Muscle of arm (tissue), 14 donors: ENCODE data around the gene MYO6. TPM values are rescaled to one million over a fixed set of nuclear protein-coding genes. Genes with fewer than 3 reads are reported as not detected.
"Not testable (repeated sequence)": the region's sequence is repeated elsewhere in the genome, so short reads cannot be mapped to it uniquely, and the experiment has no call there.

Experiments
- DNase-seq: peaks from one replicate; pipeline ENCODE4 v3.0.0-alpha.2; 2013
- long read RNA-seq, 11 donors: transcript quantifications; one replicate each; lab custom pipeline, GENCODE V29; 2026
- polyA plus RNA-seq, 12 donors: library from polyadenylated mRNA; unstranded; fragments of 120-200 nt; gene quantifications; one replicate each; pipeline ENCODE4 v1.2.1, GENCODE V29; 2013; ENCODE audit not compliant: insufficient read length in 12 of 12

Gene MYO6
- polyA plus RNA-seq = 10 to 100 TPM in 4 of 12 donors, 1 to 10 TPM in 7, not detected in 1; 6.4 to 25.1 (median 7.7) TPM
- long read RNA-seq, donor 1, partial matches to known transcripts = 38 of 38 reads
- long read RNA-seq, donor 1, other reads (novel, unspliced or antisense) = 0 of 38 reads
- long read RNA-seq, donor 2 = 0 reads
- long read RNA-seq, donor 3 = 0 reads
- long read RNA-seq, donor 4 = 0 reads
- long read RNA-seq, donor 5 = 0 reads
- long read RNA-seq, donor 6 = 0 reads
- long read RNA-seq, donor 7, partial matches to known transcripts = 5 of 5 reads
- long read RNA-seq, donor 7, other reads (novel, unspliced or antisense) = 0 of 5 reads
- long read RNA-seq, donor 8 = 0 reads
- long read RNA-seq, donor 9 = 0 reads
- long read RNA-seq, donor 10 = 0 reads
- long read RNA-seq, donor 11 = 0 reads

GRCh38 chr6:75748743-75749538 is at the start of gene MYO6:
Gene MYO6 (plus strand): TSS chr6:75749239. CDS start chr6:75817548, 68,309 bp downstream.
- DNase-seq = peak; percentile 62

GRCh38 chr6:75708334-75708733 is 40.7 kb upstream of the MYO6 start:
- not testable (repeated sequence) for DNase-seq

- no peak for DNase-seq
Observed at GRCh38 chr6:75711173-75711572, 37.9 kb upstream of the MYO6 start.

- DNase-seq = no peak
Observed at GRCh38 chr6:75719133-75719532, 29.9 kb upstream of the MYO6 start.

- DNase-seq = no peak
Observed at GRCh38 chr6:75723382-75723781, 25.7 kb upstream of the MYO6 start.

GRCh38 chr6:75727206-75727605 is 21.8 kb upstream of the MYO6 start:
- no peak for DNase-seq

GRCh38 chr6:75731029-75731428 is 18.0 kb upstream of the MYO6 start:
- DNase-seq = not testable (repeated sequence)

- DNase-seq = no peak
Observed at GRCh38 chr6:75735491-75736186, 13.4 kb upstream of the MYO6 start.

- DNase-seq = no peak
Observed at GRCh38 chr6:75743971-75744370, 5.1 kb upstream of the MYO6 start.

- no peak for DNase-seq
Observed at GRCh38 chr6:75745404-75745803, 3.6 kb upstream of the MYO6 start.

GRCh38 chr6:75746221-75746620 is 2.8 kb upstream of the MYO6 start:
- no peak for DNase-seq

GRCh38 chr6:75747152-75747992 is 1.7 kb upstream of the MYO6 start:
- DNase-seq = no peak

- DNase-seq = no peak
Observed at GRCh38 chr6:75748003-75748742, 866 bp upstream of the MYO6 start.

- no peak for DNase-seq
Observed at GRCh38 chr6:75751443-75751842, 2.4 kb downstream of the MYO6 start.

GRCh38 chr6:75752365-75752764 is 3.3 kb downstream of the MYO6 start:
- no peak for DNase-seq

- DNase-seq = no peak
Observed at GRCh38 chr6:75755704-75756103, 6.7 kb downstream of the MYO6 start.

- DNase-seq = no peak
Observed at GRCh38 chr6:75757295-75757694, 8.3 kb downstream of the MYO6 start.

GRCh38 chr6:75758061-75758460 is 9.0 kb downstream of the MYO6 start:
- no peak for DNase-seq

GRCh38 chr6:75759207-75759606 is 10.2 kb downstream of the MYO6 start:
- no peak for DNase-seq

GRCh38 chr6:75760320-75760719 is 11.3 kb downstream of the MYO6 start:
- DNase-seq = no peak

- no peak for DNase-seq
Observed at GRCh38 chr6:75761489-75761888, 12.4 kb downstream of the MYO6 start.
